GM18507 (cell line): ENCODE data around the gene COL5A1.

Experiments used
- DNase-seq: peaks from one replicate; pipeline ENCODE4 v3.0.0; 2011; ENCODE audit warnings: low read depth; ENCODE audit not compliant: insufficient read length; ENCODE audit errors: extremely low spot score
- FAIRE-seq: peaks from 2 replicates; lab custom pipeline; 2011; peaks lifted over from hg19 to GRCh38; lab: Jason Lieb, UNC

Gene COL5A1

GRCh38 chr9:134813841-134814240 lies 172.2 kb downstream of the COL5A1 start:
- FAIRE-seq (no peak), DNase-seq (no peak)

- FAIRE-seq: no peak
- DNase-seq: no peak
Measured at GRCh38 chr9:134814598-134815215, 173.1 kb downstream of the COL5A1 start.

- DNase-seq (no peak), FAIRE-seq (no peak)
Measured at GRCh38 chr9:134815435-134816214, 174.0 kb downstream of the COL5A1 start.

- DNase-seq (no peak), FAIRE-seq (no peak)
Measured at GRCh38 chr9:134816264-134816663, 174.7 kb downstream of the COL5A1 start.

GRCh38 chr9:134818000-134818568 lies 176.5 kb downstream of the COL5A1 start:
- FAIRE-seq: no peak
- no peak for DNase-seq

GRCh38 chr9:134818591-134818990 lies 177.0 kb downstream of the COL5A1 start:
- FAIRE-seq (no peak), DNase-seq (no peak)

- DNase-seq: no peak
- FAIRE-seq: no peak
Measured at GRCh38 chr9:134820901-134821300, 179.3 kb downstream of the COL5A1 start.

- DNase-seq (no peak), FAIRE-seq (no peak)
Measured at GRCh38 chr9:134822541-134822940, 180.9 kb downstream of the COL5A1 start.

GRCh38 chr9:134823623-134824022 lies 182.0 kb downstream of the COL5A1 start:
- no peak for FAIRE-seq
- no peak for DNase-seq

GRCh38 chr9:134824583-134824982 lies 183.0 kb downstream of the COL5A1 start:
- FAIRE-seq (no peak), DNase-seq (no peak)

- no peak for FAIRE-seq
- DNase-seq: no peak
Measured at GRCh38 chr9:134825025-134825424, 183.4 kb downstream of the COL5A1 start.

- FAIRE-seq (no peak), DNase-seq (no peak)
Measured at GRCh38 chr9:134826336-134827285, 185.0 kb downstream of the COL5A1 start.

GRCh38 chr9:134827559-134827958 lies 186.0 kb downstream of the COL5A1 start:
- DNase-seq (no peak), FAIRE-seq (no peak)

- DNase-seq (no peak), FAIRE-seq (no peak)
Measured at GRCh38 chr9:134827993-134828392, 186.4 kb downstream of the COL5A1 start.

GRCh38 chr9:134828892-134829291 lies 187.3 kb downstream of the COL5A1 start:
- FAIRE-seq: no peak
- DNase-seq: no peak

- DNase-seq: no peak
- FAIRE-seq: no peak
Measured at GRCh38 chr9:134829356-134829937, 187.8 kb downstream of the COL5A1 start.

- no peak for DNase-seq
- no peak for FAIRE-seq
Measured at GRCh38 chr9:134830126-134830525, 188.5 kb downstream of the COL5A1 start.

GRCh38 chr9:134830926-134831720 lies 189.5 kb downstream of the COL5A1 start:
- FAIRE-seq: no peak
- DNase-seq: no peak

GRCh38 chr9:134832471-134832870 lies 190.9 kb downstream of the COL5A1 start:
- DNase-seq: no peak
- no peak for FAIRE-seq
